ENCODE results near the gene LDHAL6A. TPM values are rescaled to one million over a fixed set of nuclear protein-coding genes. Genes with fewer than 3 reads are reported as not detected.
A peak's percentile ranks its signal among the peaks of the same experiment; 100 is the strongest.

The LDHAL6A gene
- polyA plus RNA-seq, 1 donor from 2014 or later: not detected

DNA sequence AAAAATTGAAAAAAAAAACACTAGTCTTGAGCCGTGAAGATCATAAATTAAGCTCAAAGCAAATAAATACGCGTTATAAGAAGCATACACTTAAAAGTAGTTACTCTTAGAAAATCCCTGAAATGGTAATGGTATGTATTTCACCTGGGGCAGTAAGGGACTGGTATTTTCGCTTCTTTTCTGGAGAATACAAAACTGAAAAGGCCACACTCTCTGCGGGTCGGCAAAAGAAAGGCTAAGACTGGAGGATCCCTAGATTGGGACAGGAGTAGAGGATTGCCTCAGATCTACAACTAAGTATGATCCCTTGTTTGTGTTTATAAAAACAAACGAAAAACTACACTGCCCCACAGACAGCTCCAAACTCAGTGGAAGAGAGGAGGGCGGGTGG is 70.5 kb downstream of the LDHAL6A start:
- no peaks in the 10 kb centered on the region for H3K27me3 ChIP-seq (ENCODE audit: insufficient read depth, low read depth, low read length)
- H3K9ac ChIP-seq (ENCODE audit: low read length): peak overlapping the region; percentile 97
- H3K9me3 ChIP-seq (ENCODE audit: low read length): no peaks in the 10 kb centered on the region
- H3K4me2 ChIP-seq (ENCODE audit: low read length): peak overlapping the region; percentile 90
- no peaks in the 10 kb centered on the region for H3K36me3 ChIP-seq (ENCODE audit: insufficient read depth, low read length)
- peaks cover 55% of the 10 kb centered on the region for H3K79me2 ChIP-seq (replicated peaks; ENCODE audit: insufficient read depth, low read length)
- peak overlapping the region; percentile 88 for H2AFZ ChIP-seq (ENCODE audit: low read depth, low read length)
- no peaks in the 10 kb centered on the region for H3F3A ChIP-seq (ENCODE audit: insufficient read depth, low read length, poor library complexity, severe bottlenecking)
- TF ChIP-seq, protein P1, sequence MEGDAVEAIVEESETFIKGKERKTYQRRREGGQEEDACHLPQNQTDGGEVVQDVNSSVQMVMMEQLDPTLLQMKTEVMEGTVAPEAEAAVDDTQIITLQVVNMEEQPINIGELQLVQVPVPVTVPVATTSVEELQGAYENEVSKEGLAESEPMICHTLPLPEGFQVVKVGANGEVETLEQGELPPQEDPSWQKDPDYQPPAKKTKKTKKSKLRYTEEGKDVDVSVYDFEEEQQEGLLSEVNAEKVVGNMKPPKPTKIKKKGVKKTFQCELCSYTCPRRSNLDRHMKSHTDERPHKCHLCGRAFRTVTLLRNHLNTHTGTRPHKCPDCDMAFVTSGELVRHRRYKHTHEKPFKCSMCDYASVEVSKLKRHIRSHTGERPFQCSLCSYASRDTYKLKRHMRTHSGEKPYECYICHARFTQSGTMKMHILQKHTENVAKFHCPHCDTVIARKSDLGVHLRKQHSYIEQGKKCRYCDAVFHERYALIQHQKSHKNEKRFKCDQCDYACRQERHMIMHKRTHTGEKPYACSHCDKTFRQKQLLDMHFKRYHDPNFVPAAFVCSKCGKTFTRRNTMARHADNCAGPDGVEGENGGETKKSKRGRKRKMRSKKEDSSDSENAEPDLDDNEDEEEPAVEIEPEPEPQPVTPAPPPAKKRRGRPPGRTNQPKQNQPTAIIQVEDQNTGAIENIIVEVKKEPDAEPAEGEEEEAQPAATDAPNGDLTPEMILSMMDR (IDR thresholded peaks at IDR 0.05; ENCODE audit: poor library complexity, severe bottlenecking): no peak
- TF ChIP-seq EP300 (conservative IDR thresholded peaks at IDR 0.05; ENCODE audit: poor library complexity, severe bottlenecking) (no peak), SMC3 (conservative IDR thresholded peaks at IDR 0.05; ENCODE audit: poor library complexity) (no peak), EZH2 (IDR thresholded peaks at IDR 0.05; ENCODE audit: borderline replicate concordance, insufficient read depth, low read length, poor library complexity, severe bottlenecking) (no peak), POLR2AphosphoS5 (IDR thresholded peaks at IDR 0.05) (no peak), MXI1 (conservative IDR thresholded peaks at IDR 0.05; ENCODE audit: poor library complexity, severe bottlenecking) (no peak), RAD21 (conservative IDR thresholded peaks at IDR 0.05) (no peak), TAF1 (IDR thresholded peaks at IDR 0.05; ENCODE audit: low read depth) (no peak)
- TF ChIP-seq, protein P2, sequence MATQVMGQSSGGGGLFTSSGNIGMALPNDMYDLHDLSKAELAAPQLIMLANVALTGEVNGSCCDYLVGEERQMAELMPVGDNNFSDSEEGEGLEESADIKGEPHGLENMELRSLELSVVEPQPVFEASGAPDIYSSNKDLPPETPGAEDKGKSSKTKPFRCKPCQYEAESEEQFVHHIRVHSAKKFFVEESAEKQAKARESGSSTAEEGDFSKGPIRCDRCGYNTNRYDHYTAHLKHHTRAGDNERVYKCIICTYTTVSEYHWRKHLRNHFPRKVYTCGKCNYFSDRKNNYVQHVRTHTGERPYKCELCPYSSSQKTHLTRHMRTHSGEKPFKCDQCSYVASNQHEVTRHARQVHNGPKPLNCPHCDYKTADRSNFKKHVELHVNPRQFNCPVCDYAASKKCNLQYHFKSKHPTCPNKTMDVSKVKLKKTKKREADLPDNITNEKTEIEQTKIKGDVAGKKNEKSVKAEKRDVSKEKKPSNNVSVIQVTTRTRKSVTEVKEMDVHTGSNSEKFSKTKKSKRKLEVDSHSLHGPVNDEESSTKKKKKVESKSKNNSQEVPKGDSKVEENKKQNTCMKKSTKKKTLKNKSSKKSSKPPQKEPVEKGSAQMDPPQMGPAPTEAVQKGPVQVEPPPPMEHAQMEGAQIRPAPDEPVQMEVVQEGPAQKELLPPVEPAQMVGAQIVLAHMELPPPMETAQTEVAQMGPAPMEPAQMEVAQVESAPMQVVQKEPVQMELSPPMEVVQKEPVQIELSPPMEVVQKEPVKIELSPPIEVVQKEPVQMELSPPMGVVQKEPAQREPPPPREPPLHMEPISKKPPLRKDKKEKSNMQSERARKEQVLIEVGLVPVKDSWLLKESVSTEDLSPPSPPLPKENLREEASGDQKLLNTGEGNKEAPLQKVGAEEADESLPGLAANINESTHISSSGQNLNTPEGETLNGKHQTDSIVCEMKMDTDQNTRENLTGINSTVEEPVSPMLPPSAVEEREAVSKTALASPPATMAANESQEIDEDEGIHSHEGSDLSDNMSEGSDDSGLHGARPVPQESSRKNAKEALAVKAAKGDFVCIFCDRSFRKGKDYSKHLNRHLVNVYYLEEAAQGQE (IDR thresholded peaks at IDR 0.05; ENCODE audit: borderline replicate concordance): no peak
- H3K9me2 ChIP-seq (ENCODE audit: insufficient read depth, low read length): no peaks in the 10 kb centered on the region
- H3K27ac ChIP-seq (ENCODE audit: low read length): peak overlapping the region; percentile 96
- H4K20me1 ChIP-seq (ENCODE audit: insufficient read depth): no peaks in the 10 kb centered on the region
- peak overlapping the region; percentile 88 for H3K4me3 ChIP-seq (ENCODE audit: low read length)

DNA sequence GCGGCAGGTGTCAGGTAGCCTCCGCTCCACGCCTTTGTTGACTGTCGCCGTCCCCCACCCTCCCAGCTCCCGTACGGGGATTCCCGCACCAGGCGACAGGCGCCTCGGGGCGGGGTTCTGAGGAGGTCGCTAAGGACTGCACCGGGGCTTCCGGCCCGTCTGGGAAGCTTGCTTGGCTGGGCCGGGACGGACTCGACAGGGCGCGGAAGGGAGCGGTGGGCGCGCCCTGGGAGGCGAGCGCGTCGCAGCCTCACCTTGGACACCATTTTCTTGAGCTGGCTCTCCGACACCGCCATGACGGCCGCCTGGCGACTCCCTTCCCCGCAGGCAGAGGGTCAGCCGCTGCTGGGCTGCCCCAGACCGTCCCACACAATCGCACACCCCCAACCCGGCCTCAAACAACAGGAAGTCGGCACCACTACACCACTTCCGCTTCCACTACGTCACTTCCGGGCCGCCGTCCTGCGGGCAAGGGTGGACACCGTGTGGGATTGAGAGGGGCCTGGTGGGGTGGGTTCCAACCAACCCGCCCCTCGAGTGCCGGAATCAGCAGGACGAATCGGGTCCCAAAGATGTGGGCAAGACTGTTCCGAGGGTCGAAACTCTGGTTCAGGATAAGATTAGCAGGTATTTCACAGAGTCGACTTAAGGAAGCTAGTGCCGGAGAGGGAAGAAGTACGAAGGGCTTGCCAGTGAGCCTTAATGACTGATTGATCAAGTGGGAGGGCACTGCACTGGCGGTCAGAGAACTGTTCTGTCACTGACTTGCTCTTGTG is 71.1 kb downstream of the LDHAL6A start, which contains the start of gene TSG101:
Gene TSG101, minus strand, starts transcription at position 422 of the 776 bp plus-strand sequence. Its CDS starts 126 bp downstream, at position 296.
- Histone ChIP-seq H3K4me3 (ENCODE audit: low read length) (peak within 1 kb of the TSS; percentile 88), H3K4me2 (ENCODE audit: low read length) (peak within 1 kb of the TSS; percentile 90), H3K9me2 (ENCODE audit: insufficient read depth, low read length) (no peaks in the 10 kb centered on the region), H3F3A (ENCODE audit: insufficient read depth, low read length, poor library complexity, severe bottlenecking) (no peaks in the 10 kb centered on the region), H2AFZ (ENCODE audit: low read depth, low read length) (peak within 1 kb of the TSS; percentile 88), H3K79me2 (replicated peaks; ENCODE audit: insufficient read depth, low read length) (peaks cover 53% of the 10 kb centered on the region), H3K9me3 (ENCODE audit: low read length) (no peaks in the 10 kb centered on the region), H3K27ac (ENCODE audit: low read length) (peak within 1 kb of the TSS; percentile 96), H3K9ac (ENCODE audit: low read length) (peak within 1 kb of the TSS; percentile 97), H4K20me1 (ENCODE audit: insufficient read depth) (no peaks in the 10 kb centered on the region), H3K36me3 (ENCODE audit: insufficient read depth, low read length) (no peaks in the 10 kb centered on the region), H3K27me3 (ENCODE audit: insufficient read depth, low read depth, low read length) (no peaks in the 10 kb centered on the region)
- TF ChIP-seq, protein P1 (IDR thresholded peaks at IDR 0.05; ENCODE audit: poor library complexity, severe bottlenecking): no peak
- TF ChIP-seq MXI1 (conservative IDR thresholded peaks at IDR 0.05; ENCODE audit: poor library complexity, severe bottlenecking) (peak; percentile 86), EP300 (conservative IDR thresholded peaks at IDR 0.05; ENCODE audit: poor library complexity, severe bottlenecking) (peak; percentile 63), SMC3 (conservative IDR thresholded peaks at IDR 0.05; ENCODE audit: poor library complexity) (peak; percentile 36), TAF1 (IDR thresholded peaks at IDR 0.05; ENCODE audit: low read depth) (peak; percentile 57), RAD21 (conservative IDR thresholded peaks at IDR 0.05) (peak; percentile 17), EZH2 (IDR thresholded peaks at IDR 0.05; ENCODE audit: borderline replicate concordance, insufficient read depth, low read length, poor library complexity, severe bottlenecking) (no peak), POLR2AphosphoS5 (IDR thresholded peaks at IDR 0.05) (peak; percentile 98)
- TF ChIP-seq, protein P2 (IDR thresholded peaks at IDR 0.05; ENCODE audit: borderline replicate concordance): peak; percentile 72

Data from neural cell (in vitro differentiated cells).